HEK293 (cell line): ENCODE results near the gene CDC42SE1.

Experiments used
- HOXD13 ChIP-seq: sonication (generic); formaldehyde crosslinking; IDR thresholded peaks from 2 replicates; pipeline ENCODE4 v1.8.0; 2022; ENCODE audit warnings: missing genetic modification reagents, borderline replicate concordance
- KLF16 ChIP-seq: fragments of 450-650 bp; formaldehyde crosslinking; IDR thresholded peaks from 2 replicates; pipeline ENCODE4 v1.5.1; 2017; ENCODE audit warnings: missing biosample characterization, missing genetic modification characterization
- MYNN ChIP-seq: fragments of 450-650 bp; formaldehyde crosslinking; IDR thresholded peaks from 2 replicates; pipeline ENCODE4 v1.5.1; 2016; ENCODE audit warnings: missing biosample characterization, missing genetic modification characterization, borderline replicate concordance
- REST ChIP-seq: fragments of 450-650 bp; formaldehyde crosslinking; IDR thresholded peaks from 2 replicates; pipeline ENCODE4 v1.5.1; 2016; ENCODE audit warnings: missing biosample characterization, missing genetic modification characterization
- SCRT2 ChIP-seq: fragments of 450-650 bp; formaldehyde crosslinking; IDR thresholded peaks from 2 replicates; pipeline ENCODE4 v1.5.1; 2016; ENCODE audit warnings: missing biosample characterization, missing genetic modification characterization
- SP2 ChIP-seq: fragments of 450-650 bp; formaldehyde crosslinking; IDR thresholded peaks from 2 replicates; pipeline ENCODE4 v1.5.1; 2016; ENCODE audit warnings: missing biosample characterization, missing genetic modification characterization
- TRIM28 ChIP-seq: IDR thresholded peaks from 2 replicates; pipeline ENCODE4 v1.6.1; 2011; ENCODE audit warnings: low read length, control low read depth, borderline replicate concordance
- YY1 ChIP-seq: fragments of 450-650 bp; formaldehyde crosslinking; IDR thresholded peaks from 2 replicates; pipeline ENCODE4 v1.5.1; 2018; ENCODE audit warnings: missing biosample characterization, missing genetic modification characterization
- ZBTB20 ChIP-seq: fragments of 450-650 bp; formaldehyde crosslinking; IDR thresholded peaks from 2 replicates; pipeline ENCODE4 v1.5.1; 2016; ENCODE audit warnings: missing biosample characterization, missing genetic modification characterization
- ZBTB44 ChIP-seq: fragments of 450-650 bp; IDR thresholded peaks from 2 replicates; pipeline ENCODE4 v1.5.1; 2018; ENCODE audit warnings: missing biosample characterization, mild to moderate bottlenecking, missing genetic modification characterization
- ZNF16 ChIP-seq: fragments of 450-650 bp; formaldehyde crosslinking; IDR thresholded peaks from 2 replicates; pipeline ENCODE4 v1.5.1; 2016; ENCODE audit warnings: low read depth, missing biosample characterization, missing genetic modification characterization
- ZNF174 ChIP-seq: fragments of 450-650 bp; formaldehyde crosslinking; IDR thresholded peaks from 2 replicates; pipeline ENCODE4 v1.5.0; 2017; ENCODE audit warnings: missing biosample characterization, mild to moderate bottlenecking, missing genetic modification characterization
- ZNF18 ChIP-seq: fragments of 450-650 bp; formaldehyde crosslinking; IDR thresholded peaks from 2 replicates; pipeline ENCODE4 v1.5.1; 2016; ENCODE audit warnings: missing biosample characterization, missing genetic modification characterization
- ZNF266 ChIP-seq: fragments of 450-650 bp; formaldehyde crosslinking; IDR thresholded peaks from 2 replicates; pipeline ENCODE4 v1.5.1; 2016; ENCODE audit warnings: missing biosample characterization, missing genetic modification characterization, low read depth
- ZNF311 ChIP-seq: fragments of 450-650 bp; formaldehyde crosslinking; IDR thresholded peaks from 2 replicates; pipeline ENCODE4 v1.5.1; 2017; ENCODE audit warnings: missing biosample characterization, missing genetic modification characterization, borderline replicate concordance
- ZNF433 ChIP-seq: fragments of 450-650 bp; formaldehyde crosslinking; IDR thresholded peaks from 2 replicates; pipeline ENCODE4 v1.5.1; 2016; ENCODE audit warnings: missing biosample characterization, missing genetic modification characterization, low read depth
- ZNF473 ChIP-seq: fragments of 450-650 bp; formaldehyde crosslinking; IDR thresholded peaks from 2 replicates; pipeline ENCODE4 v1.5.1; 2017; ENCODE audit warnings: missing biosample characterization, missing genetic modification characterization
- ZNF529 ChIP-seq: fragments of 450-650 bp; formaldehyde crosslinking; IDR thresholded peaks from 2 replicates; pipeline ENCODE4 v1.5.1; 2017; ENCODE audit warnings: missing genetic modification characterization, missing biosample characterization; ENCODE audit not compliant: insufficient replicate concordance
- ZNF530 ChIP-seq: fragments of 450-650 bp; formaldehyde crosslinking; IDR thresholded peaks from 2 replicates; pipeline ENCODE4 v1.5.1; 2016; ENCODE audit warnings: low read depth, missing biosample characterization, missing genetic modification characterization
- ZNF558 ChIP-seq: fragments of 450-650 bp; formaldehyde crosslinking; IDR thresholded peaks from 2 replicates; pipeline ENCODE4 v1.5.1; 2016; ENCODE audit warnings: missing biosample characterization, missing genetic modification characterization
- ZNF585B ChIP-seq: fragments of 450-650 bp; formaldehyde crosslinking; IDR thresholded peaks from 2 replicates; pipeline ENCODE4 v1.5.1; 2016; ENCODE audit warnings: missing biosample characterization, missing genetic modification characterization
- ZNF596 ChIP-seq: fragments of 450-650 bp; IDR thresholded peaks from 2 replicates; pipeline ENCODE4 v1.5.0; 2018; ENCODE audit warnings: missing biosample characterization, mild to moderate bottlenecking, missing genetic modification characterization, moderate library complexity
- ZNF623 ChIP-seq: fragments of 450-650 bp; formaldehyde crosslinking; IDR thresholded peaks from 2 replicates; pipeline ENCODE4 v1.5.1; 2016; ENCODE audit warnings: missing biosample characterization, missing genetic modification characterization
- ZNF670 ChIP-seq: fragments of 450-650 bp; formaldehyde crosslinking; IDR thresholded peaks from 2 replicates; pipeline ENCODE4 v1.5.1; 2016; ENCODE audit warnings: missing biosample characterization, missing genetic modification characterization, low read depth
- ZNF677 ChIP-seq: fragments of 450-650 bp; IDR thresholded peaks from 2 replicates; pipeline ENCODE4 v1.5.0; 2018; ENCODE audit warnings: missing biosample characterization, mild to moderate bottlenecking, missing genetic modification characterization, moderate library complexity
- ZNF776 ChIP-seq: fragments of 450-650 bp; formaldehyde crosslinking; IDR thresholded peaks from 2 replicates; pipeline ENCODE4 v1.5.0; 2017; ENCODE audit warnings: missing biosample characterization, missing genetic modification characterization, borderline replicate concordance
- ZNF777 ChIP-seq: fragments of 450-650 bp; formaldehyde crosslinking; IDR thresholded peaks from 2 replicates; pipeline ENCODE4 v1.5.1; 2017; ENCODE audit warnings: missing biosample characterization, missing genetic modification characterization, borderline replicate concordance
- ZSCAN16 ChIP-seq: fragments of 450-650 bp; formaldehyde crosslinking; IDR thresholded peaks from 2 replicates; pipeline ENCODE4 v1.5.1; 2016; ENCODE audit warnings: missing biosample characterization, missing genetic modification characterization
- TF ChIP-seq, protein P1 (sequence below): fragments of 450-650 bp; formaldehyde crosslinking; IDR thresholded peaks from 2 replicates; pipeline ENCODE4 v1.5.1; 2017; ENCODE audit warnings: missing biosample characterization, missing genetic modification characterization
- TF ChIP-seq, protein P2 (sequence below): fragments of 450-650 bp; formaldehyde crosslinking; IDR thresholded peaks from 2 replicates; pipeline ENCODE4 v1.5.1; 2016; ENCODE audit warnings: missing biosample characterization, missing genetic modification characterization

Gene CDC42SE1

DNA sequence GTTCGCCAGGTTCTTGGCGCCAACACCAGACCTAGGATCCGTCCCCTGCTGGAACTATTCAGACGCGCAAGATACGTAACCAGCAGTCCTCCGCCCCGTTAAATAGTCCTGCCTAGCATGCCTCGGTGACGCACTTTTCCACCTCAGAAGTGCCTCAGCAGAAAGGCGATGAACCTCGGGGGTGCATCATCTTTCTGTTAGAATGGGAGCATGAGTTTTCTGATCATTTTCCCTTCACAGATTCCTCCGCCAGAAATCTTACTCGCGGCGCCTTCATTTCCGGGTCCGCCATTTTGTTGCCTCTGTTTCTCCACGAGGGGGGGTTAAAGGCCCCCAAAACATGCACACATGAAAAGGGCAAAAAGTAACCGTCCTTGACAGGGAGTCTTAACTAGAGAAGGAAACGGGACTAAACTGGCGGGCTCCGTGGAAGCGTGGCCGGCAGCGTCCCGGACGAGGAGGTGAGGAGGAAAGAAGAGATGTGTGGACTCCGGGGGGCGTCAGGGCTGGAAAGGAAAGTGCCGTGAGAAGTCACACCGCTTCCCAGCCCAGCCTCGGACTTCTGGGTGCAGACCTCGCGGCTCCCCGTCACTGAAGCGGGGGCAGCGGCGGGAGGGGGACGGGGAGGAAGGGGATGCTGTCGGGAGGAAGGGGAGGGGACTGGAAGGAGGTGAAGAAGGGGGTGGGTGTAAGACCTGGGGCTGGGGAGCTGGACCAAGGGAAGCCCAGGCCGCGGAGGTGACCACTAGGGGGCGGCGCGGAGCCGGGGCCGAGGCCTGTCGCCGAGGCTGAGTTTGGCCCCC is 11.3 kb upstream of the CDC42SE1 start, which contains the start of gene GABPB2 (continued):
- TF ChIP-seq ZBTB44 (tag by site-specific recombination): peak; percentile 79
- peak; percentile 70 for TF ChIP-seq ZNF18 (tag by site-specific recombination)
- TF ChIP-seq ZNF677 (tag by site-specific recombination): no peak
- no peak for TF ChIP-seq HOXD13 (CRISPR knock-in tag)
- peak; percentile 44; the same call in 1 of the 2 replicates for TF ChIP-seq ZNF777 (tag by site-specific recombination)
- TF ChIP-seq ZNF473 (tag by site-specific recombination): no peak
- no peak for TF ChIP-seq ZNF174 (tag by site-specific recombination)
- no peak for TF ChIP-seq ZNF16
- peak; percentile 44; the same call in 1 of the 2 replicates for TF ChIP-seq ZNF623 (tag by site-specific recombination)
- TF ChIP-seq ZNF670 (tag by site-specific recombination): no peak
- TF ChIP-seq, protein P1, sequence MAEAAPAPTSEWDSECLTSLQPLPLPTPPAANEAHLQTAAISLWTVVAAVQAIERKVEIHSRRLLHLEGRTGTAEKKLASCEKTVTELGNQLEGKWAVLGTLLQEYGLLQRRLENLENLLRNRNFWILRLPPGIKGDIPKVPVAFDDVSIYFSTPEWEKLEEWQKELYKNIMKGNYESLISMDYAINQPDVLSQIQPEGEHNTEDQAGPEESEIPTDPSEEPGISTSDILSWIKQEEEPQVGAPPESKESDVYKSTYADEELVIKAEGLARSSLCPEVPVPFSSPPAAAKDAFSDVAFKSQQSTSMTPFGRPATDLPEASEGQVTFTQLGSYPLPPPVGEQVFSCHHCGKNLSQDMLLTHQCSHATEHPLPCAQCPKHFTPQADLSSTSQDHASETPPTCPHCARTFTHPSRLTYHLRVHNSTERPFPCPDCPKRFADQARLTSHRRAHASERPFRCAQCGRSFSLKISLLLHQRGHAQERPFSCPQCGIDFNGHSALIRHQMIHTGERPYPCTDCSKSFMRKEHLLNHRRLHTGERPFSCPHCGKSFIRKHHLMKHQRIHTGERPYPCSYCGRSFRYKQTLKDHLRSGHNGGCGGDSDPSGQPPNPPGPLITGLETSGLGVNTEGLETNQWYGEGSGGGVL (tag by site-specific recombination): peak; percentile 96
- TF ChIP-seq YY1: peak; percentile 98
- TF ChIP-seq ZNF529: no peak
- TF ChIP-seq ZNF558 (tag by site-specific recombination): peak; percentile 93
- no peak for TF ChIP-seq ZNF596 (tag by site-specific recombination)
- TF ChIP-seq ZNF266 (tag by site-specific recombination): 0 out of 2 replicates have a peak, but pooled peaks have one; percentile 45
- TF ChIP-seq ZSCAN16 (tag by site-specific recombination): no peak
- no peak for TF ChIP-seq ZNF433 (tag by site-specific recombination)
- TF ChIP-seq ZNF776 (tag by site-specific recombination): no peak
- 0 out of 2 replicates have a peak, but pooled peaks have one; percentile 30 for TF ChIP-seq SCRT2 (tag by site-specific recombination)
- TF ChIP-seq ZBTB20 (tag by site-specific recombination): peak; percentile 94
- TF ChIP-seq ZNF530: no peak
- TF ChIP-seq KLF16 (tag by site-specific recombination): peak; percentile 93
- TF ChIP-seq ZNF585B (tag by site-specific recombination): no peak
- peak; percentile 99 for TF ChIP-seq TRIM28
- peak; percentile 68 for TF ChIP-seq SP2
- TF ChIP-seq, protein P2, sequence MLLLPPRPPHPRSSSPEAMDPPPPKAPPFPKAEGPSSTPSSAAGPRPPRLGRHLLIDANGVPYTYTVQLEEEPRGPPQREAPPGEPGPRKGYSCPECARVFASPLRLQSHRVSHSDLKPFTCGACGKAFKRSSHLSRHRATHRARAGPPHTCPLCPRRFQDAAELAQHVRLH: peak; percentile 94
- peak; percentile 63 for TF ChIP-seq REST (tag by site-specific recombination)
- TF ChIP-seq ZNF311 (tag by site-specific recombination): no peak
- TF ChIP-seq MYNN (tag by site-specific recombination): peak; percentile 72
